Measurements from ENCODE around the gene CHST5.
"Not testable (repeated sequence)": the region's sequence is repeated elsewhere in the genome, so short reads cannot be mapped to it uniquely, and the experiment has no call there.

- not testable (repeated sequence) for TF ChIP-seq POLR2A (IDR thresholded peaks at IDR 0.05; ENCODE audit: low read length); GATA1 (IDR thresholded peaks at IDR 0.05; ENCODE audit: low read depth, low read length)
Measured at GRCh38 chr16:75516189-75516966, 19.5 kb downstream of the CHST5 start.

Data from erythroblast (primary cell).